Suprapubic skin (tissue), 4 donors: ENCODE results near the gene IL1RAPL2.

Experiments used
- CTCF ChIP-seq, 2 donors: fragments of 200-600 bp in 1 of 2; fragments of 450-650 bp in 1 of 2; sonication (generic) in 1 of 2; IDR thresholded peaks; one replicate each; pipeline ENCODE4 v1.5.1; 2016 to 2019; ENCODE audit warnings: antibody characterized with exemption in 2 of 2, mild to moderate bottlenecking in 1 of 2, moderate library complexity in 1 of 2
- EP300 ChIP-seq: sonication (generic); formaldehyde crosslinking; IDR thresholded peaks from one replicate; pipeline ENCODE4 v1.6.1; 2017; ENCODE audit warnings: antibody characterized with exemption
- POLR2A ChIP-seq, 2 donors: fragments of 450-650 bp; IDR thresholded peaks; one replicate each; pipeline ENCODE4 v1.6.1; 2017; ENCODE audit warnings: antibody characterized with exemption in 2 of 2, mild to moderate bottlenecking in 2 of 2, moderate library complexity in 2 of 2
- POLR2AphosphoS5 ChIP-seq, 3 donors: sonication (generic); formaldehyde crosslinking; IDR thresholded peaks; one replicate each; pipeline ENCODE4 v1.6.1; 2017; ENCODE audit warnings: antibody characterized with exemption in 3 of 3

GRCh38 chrX:104681214-104681613, 115.2 kb downstream of the IL1RAPL2 start:
- TF ChIP-seq CTCF (IDR thresholded peaks at IDR 0.05) (no peak), POLR2A (IDR thresholded peaks at IDR 0.05) (no peak), POLR2AphosphoS5 (IDR thresholded peaks at IDR 0.05) (no peak), EP300 (no peak)
